ENCODE measurements around the gene MID1IP1.

MID1IP1 gene

GRCh38 chrX:38847206-38847902, 46.1 kb downstream of the MID1IP1 start:
- H3K9me3 ChIP-seq (ENCODE audit: control insufficient read depth, insufficient read depth, low read length), result no peaks in the 10 kb centered on the region
- H3K4me1 ChIP-seq (ENCODE audit: control insufficient read depth, insufficient read depth, low read length), result no peaks in the 10 kb centered on the region
- no peak overlapping the region for H3K9ac ChIP-seq (ENCODE audit: low read depth, low read length)
- no peak overlapping the region for H3K27ac ChIP-seq (ENCODE audit: low read depth, low read length)
- H3K4me3 ChIP-seq (ENCODE audit: low read depth, low read length), result no peak overlapping the region
- no peaks in the 10 kb centered on the region for H3K36me3 ChIP-seq (ENCODE audit: control insufficient read depth, insufficient read depth, low read length)
- no peaks in the 10 kb centered on the region for H3K27me3 ChIP-seq (ENCODE audit: control insufficient read depth, insufficient read depth, low read length)

- Histone ChIP-seq H3K4me1 (ENCODE audit: control insufficient read depth, insufficient read depth, low read length) (no peaks in the 10 kb centered on the region), H3K36me3 (ENCODE audit: control insufficient read depth, insufficient read depth, low read length) (no peaks in the 10 kb centered on the region), H3K9ac (ENCODE audit: low read depth, low read length) (no peak overlapping the region), H3K27ac (ENCODE audit: low read depth, low read length) (no peak overlapping the region), H3K27me3 (ENCODE audit: control insufficient read depth, insufficient read depth, low read length) (no peaks in the 10 kb centered on the region), H3K9me3 (ENCODE audit: control insufficient read depth, insufficient read depth, low read length) (no peaks in the 10 kb centered on the region), H3K4me3 (ENCODE audit: low read depth, low read length) (no peak overlapping the region)
Measured at GRCh38 chrX:38847903-38848230, 46.6 kb downstream of the MID1IP1 start.

- no peak overlapping the region for H3K4me3 ChIP-seq (ENCODE audit: low read depth, low read length)
Measured at GRCh38 chrX:38848671-38849455, 47.6 kb downstream of the MID1IP1 start.

GRCh38 chrX:38850807-38851544, 49.7 kb downstream of the MID1IP1 start:
- H3K4me3 ChIP-seq (ENCODE audit: low read depth, low read length), result no peak overlapping the region
- no peak overlapping the region for H3K27ac ChIP-seq (ENCODE audit: low read depth, low read length)
- H3K9me3 ChIP-seq (ENCODE audit: control insufficient read depth, insufficient read depth, low read length), result no peaks in the 10 kb centered on the region
- no peak overlapping the region for H3K9ac ChIP-seq (ENCODE audit: low read depth, low read length)
- no peaks in the 10 kb centered on the region for H3K4me1 ChIP-seq (ENCODE audit: control insufficient read depth, insufficient read depth, low read length)
- H3K36me3 ChIP-seq (ENCODE audit: control insufficient read depth, insufficient read depth, low read length), result no peaks in the 10 kb centered on the region
- H3K27me3 ChIP-seq (ENCODE audit: control insufficient read depth, insufficient read depth, low read length), result no peaks in the 10 kb centered on the region

More at GRCh38 chrX:38848671-38849455, 47.6 kb downstream of the MID1IP1 start:
- no peaks in the 10 kb centered on the region for H3K4me1 ChIP-seq (ENCODE audit: control insufficient read depth, insufficient read depth, low read length)
- no peak overlapping the region for H3K9ac ChIP-seq (ENCODE audit: low read depth, low read length)
- no peaks in the 10 kb centered on the region for H3K9me3 ChIP-seq (ENCODE audit: control insufficient read depth, insufficient read depth, low read length)
- no peaks in the 10 kb centered on the region for H3K36me3 ChIP-seq (ENCODE audit: control insufficient read depth, insufficient read depth, low read length)
- no peak overlapping the region for H3K27ac ChIP-seq (ENCODE audit: low read depth, low read length)
- no peaks in the 10 kb centered on the region for H3K27me3 ChIP-seq (ENCODE audit: control insufficient read depth, insufficient read depth, low read length)

GRCh38 chrX:38854305-38854704, 53.0 kb downstream of the MID1IP1 start:
- no peaks in the 10 kb centered on the region for H3K4me1 ChIP-seq (ENCODE audit: control insufficient read depth, insufficient read depth, low read length)
- H3K4me3 ChIP-seq (ENCODE audit: low read depth, low read length), result no peak overlapping the region

More at GRCh38 chrX:38854305-38854704, 53.0 kb downstream of the MID1IP1 start:
- Histone ChIP-seq H3K27me3 (ENCODE audit: control insufficient read depth, insufficient read depth, low read length) (no peaks in the 10 kb centered on the region), H3K36me3 (ENCODE audit: control insufficient read depth, insufficient read depth, low read length) (no peaks in the 10 kb centered on the region), H3K27ac (ENCODE audit: low read depth, low read length) (no peak overlapping the region), H3K9ac (ENCODE audit: low read depth, low read length) (no peak overlapping the region), H3K9me3 (ENCODE audit: control insufficient read depth, insufficient read depth, low read length) (no peaks in the 10 kb centered on the region)

Data from HUES48 (cell line).